HepG2 (cell line): ENCODE measurements around the gene SUN1.

Experiments used
- ATF1 ChIP-seq: IDR thresholded peaks from 2 replicates; pipeline ENCODE4 v1.6.1; 2016; ENCODE audit warnings: mild to moderate bottlenecking, control low read depth
- CAMTA2 ChIP-seq: sonication (generic); formaldehyde crosslinking; IDR thresholded peaks from 2 replicates; pipeline ENCODE4 v1.4.0; 2020; ENCODE audit warnings: mild to moderate bottlenecking, missing genetic modification reagents, borderline replicate concordance
- CREB1 ChIP-seq, 2 experiments: fragments of 450-650 bp in 1 of 2; IDR thresholded peaks; 2 replicates each; pipeline ENCODE4 v1.6.1; 2016 to 2017; ENCODE audit warnings: control low read depth in 1 of 2, mild to moderate bottlenecking in 1 of 2, missing compliant biosample characterization in 1 of 2, missing genetic modification characterization in 1 of 2
- CTCF ChIP-seq: sonication (generic); formaldehyde crosslinking; IDR thresholded peaks from 2 replicates; pipeline ENCODE4 v1.5.0; 2020; ENCODE audit warnings: mild to moderate bottlenecking, missing genetic modification reagents, moderate library complexity
- E2F1 ChIP-seq: sonication (generic); formaldehyde crosslinking; IDR thresholded peaks from 2 replicates; pipeline ENCODE4 v1.5.0; 2020; ENCODE audit warnings: missing genetic modification reagents
- GATAD2A ChIP-seq: IDR thresholded peaks from 2 replicates; pipeline ENCODE4 v1.6.1; 2016
- JUND ChIP-seq: sonication (generic); formaldehyde crosslinking; IDR thresholded peaks from 2 replicates; pipeline ENCODE4 v1.8.0; 2022; ENCODE audit warnings: mild to moderate bottlenecking, missing genetic modification reagents
- PRDM10 ChIP-seq: sonication (generic); formaldehyde crosslinking; IDR thresholded peaks from 2 replicates; pipeline ENCODE4 v1.4.0; 2020; ENCODE audit warnings: low read depth, missing genetic modification reagents
- ZNF101 ChIP-seq: sonication (generic); formaldehyde crosslinking; IDR thresholded peaks from 2 replicates; pipeline ENCODE4 v1.4.0; 2020; ENCODE audit warnings: mild to moderate bottlenecking, low read depth, missing genetic modification reagents, borderline replicate concordance
- ZNF569 ChIP-seq: sonication (generic); formaldehyde crosslinking; IDR thresholded peaks from 2 replicates; pipeline ENCODE4 v1.5.0; 2020; ENCODE audit warnings: mild to moderate bottlenecking, missing genetic modification reagents, moderate library complexity, borderline replicate concordance

GRCh38 chr7:915291-916218 lies 83.3 kb downstream of the SUN1 start:
- TF ChIP-seq ATF1 (CRISPR knock-in tag), result no peak
- TF ChIP-seq CTCF (CRISPR knock-in tag), result no peak
- TF ChIP-seq E2F1 (CRISPR knock-in tag), result no peak
- TF ChIP-seq CREB1 (IDR thresholded peaks at IDR 0.05), result no peak
- TF ChIP-seq CREB1 (CRISPR knock-in tag; IDR thresholded peaks at IDR 0.05), result no peak
- TF ChIP-seq ZNF569 (CRISPR knock-in tag), result no peak
- no peak for TF ChIP-seq CAMTA2 (CRISPR knock-in tag)
- TF ChIP-seq PRDM10 (CRISPR knock-in tag), result no peak
- no peak for TF ChIP-seq ZNF101 (CRISPR knock-in tag)
- no peak for TF ChIP-seq JUND
- no peak for TF ChIP-seq GATAD2A (CRISPR knock-in tag)
